ENCODE data around the gene PPP2R5E.

- TF ChIP-seq CTCF (conservative IDR thresholded peaks at IDR 0.05 in 1 of 2, IDR thresholded peaks at IDR 0.05 in 1 of 2; ENCODE audit: low read depth in 1 of 2, low read length in 2 of 2): no peak
- no peak for TF ChIP-seq EZH2 (IDR thresholded peaks at IDR 0.05; ENCODE audit: low read length, missing control alignments)
Observed at GRCh38 chr14:63394841-63395240, 148.3 kb downstream of the PPP2R5E start.
